Vagina (tissue), 2 donors: ENCODE results near the gene FAM72D.
"Not testable (repeated sequence)": the region's sequence is repeated elsewhere in the genome, so short reads cannot be mapped to it uniquely, and the experiment has no call there.

ENCODE experiments used
- POLR2A ChIP-seq, 2 donors: fragments of 450-650 bp; IDR thresholded peaks; one replicate each; pipeline ENCODE4 v1.6.1; 2017; ENCODE audit warnings: antibody characterized with exemption in 2 of 2, mild to moderate bottlenecking in 2 of 2, moderate library complexity in 2 of 2
- TF ChIP-seq, protein P1 (sequence below), 3 experiments: fragments of 450-650 bp in 2 of 3; fragments of 200-600 bp in 1 of 3; sonication (generic) in 1 of 3; IDR thresholded peaks; one replicate each; pipeline ENCODE4 v1.5.1; 2017 to 2019; ENCODE audit warnings: antibody characterized with exemption in 3 of 3, mild to moderate bottlenecking in 2 of 3, moderate library complexity in 2 of 3

- TF ChIP-seq, protein P1, sequence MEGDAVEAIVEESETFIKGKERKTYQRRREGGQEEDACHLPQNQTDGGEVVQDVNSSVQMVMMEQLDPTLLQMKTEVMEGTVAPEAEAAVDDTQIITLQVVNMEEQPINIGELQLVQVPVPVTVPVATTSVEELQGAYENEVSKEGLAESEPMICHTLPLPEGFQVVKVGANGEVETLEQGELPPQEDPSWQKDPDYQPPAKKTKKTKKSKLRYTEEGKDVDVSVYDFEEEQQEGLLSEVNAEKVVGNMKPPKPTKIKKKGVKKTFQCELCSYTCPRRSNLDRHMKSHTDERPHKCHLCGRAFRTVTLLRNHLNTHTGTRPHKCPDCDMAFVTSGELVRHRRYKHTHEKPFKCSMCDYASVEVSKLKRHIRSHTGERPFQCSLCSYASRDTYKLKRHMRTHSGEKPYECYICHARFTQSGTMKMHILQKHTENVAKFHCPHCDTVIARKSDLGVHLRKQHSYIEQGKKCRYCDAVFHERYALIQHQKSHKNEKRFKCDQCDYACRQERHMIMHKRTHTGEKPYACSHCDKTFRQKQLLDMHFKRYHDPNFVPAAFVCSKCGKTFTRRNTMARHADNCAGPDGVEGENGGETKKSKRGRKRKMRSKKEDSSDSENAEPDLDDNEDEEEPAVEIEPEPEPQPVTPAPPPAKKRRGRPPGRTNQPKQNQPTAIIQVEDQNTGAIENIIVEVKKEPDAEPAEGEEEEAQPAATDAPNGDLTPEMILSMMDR (IDR thresholded peaks at IDR 0.05) = not testable (repeated sequence)
- TF ChIP-seq POLR2A (IDR thresholded peaks at IDR 0.05) = not testable (repeated sequence)
Measured at GRCh38 chr1:145155421-145155820, 59.6 kb downstream of the FAM72D start.
